ENCODE data around the gene APEX1.

APEX1 gene

DNA sequence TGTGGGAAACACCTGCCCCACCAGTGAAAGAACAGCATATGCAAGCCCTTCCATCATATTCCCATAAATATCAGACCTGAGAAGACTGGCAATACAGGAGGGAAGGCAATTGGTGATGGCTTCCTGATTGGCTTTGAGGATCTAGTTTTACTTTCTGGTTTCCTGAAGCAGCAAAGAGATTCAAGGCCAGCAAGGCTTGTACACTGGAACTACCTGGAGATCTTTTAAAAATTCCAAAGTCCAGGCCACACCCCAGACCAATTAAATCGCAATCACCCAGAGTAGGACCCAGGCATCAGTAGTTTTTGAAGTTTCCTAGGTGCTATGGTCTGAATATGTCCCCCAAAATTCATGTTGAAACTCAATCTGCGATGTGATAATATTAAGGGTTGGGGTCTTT is 38.8 kb upstream of the APEX1 start:
- no peaks in the 10 kb centered on the region for H3K9me3 ChIP-seq (ENCODE audit: insufficient read depth, low read length)
- H3K36me3 ChIP-seq (replicated peaks; ENCODE audit: low read depth, low read length) = peaks cover 5% of the 10 kb centered on the region
- H3K27ac ChIP-seq (ENCODE audit: low read length) = peak overlapping the region; percentile 26; the same call in 1 of the 2 replicates
- H3K79me2 ChIP-seq (ENCODE audit: low read length) = peaks cover 27% of the 10 kb centered on the region
- peak overlapping the region; percentile 43; the same call in 1 of the 2 replicates for H3K4me3 ChIP-seq (ENCODE audit: low read length)
- TF ChIP-seq, protein P1, sequence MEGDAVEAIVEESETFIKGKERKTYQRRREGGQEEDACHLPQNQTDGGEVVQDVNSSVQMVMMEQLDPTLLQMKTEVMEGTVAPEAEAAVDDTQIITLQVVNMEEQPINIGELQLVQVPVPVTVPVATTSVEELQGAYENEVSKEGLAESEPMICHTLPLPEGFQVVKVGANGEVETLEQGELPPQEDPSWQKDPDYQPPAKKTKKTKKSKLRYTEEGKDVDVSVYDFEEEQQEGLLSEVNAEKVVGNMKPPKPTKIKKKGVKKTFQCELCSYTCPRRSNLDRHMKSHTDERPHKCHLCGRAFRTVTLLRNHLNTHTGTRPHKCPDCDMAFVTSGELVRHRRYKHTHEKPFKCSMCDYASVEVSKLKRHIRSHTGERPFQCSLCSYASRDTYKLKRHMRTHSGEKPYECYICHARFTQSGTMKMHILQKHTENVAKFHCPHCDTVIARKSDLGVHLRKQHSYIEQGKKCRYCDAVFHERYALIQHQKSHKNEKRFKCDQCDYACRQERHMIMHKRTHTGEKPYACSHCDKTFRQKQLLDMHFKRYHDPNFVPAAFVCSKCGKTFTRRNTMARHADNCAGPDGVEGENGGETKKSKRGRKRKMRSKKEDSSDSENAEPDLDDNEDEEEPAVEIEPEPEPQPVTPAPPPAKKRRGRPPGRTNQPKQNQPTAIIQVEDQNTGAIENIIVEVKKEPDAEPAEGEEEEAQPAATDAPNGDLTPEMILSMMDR (IDR thresholded peaks at IDR 0.05; ENCODE audit: low read depth, low read length) = no peak
- H3K4me2 ChIP-seq (ENCODE audit: low read length) = peak overlapping the region; percentile 71
- H3K9ac ChIP-seq (ENCODE audit: low read length) = peak overlapping the region; percentile 51
- no peaks in the 10 kb centered on the region for H3K27me3 ChIP-seq (ENCODE audit: low read depth, low read length)
- no peaks in the 10 kb centered on the region for H4K20me1 ChIP-seq (ENCODE audit: insufficient read depth, low read length)
- H3K4me1 ChIP-seq (ENCODE audit: low read length) = peaks cover 26% of the 10 kb centered on the region
- H2AFZ ChIP-seq (ENCODE audit: low read depth, low read length) = peak overlapping the region; percentile 70

DNA sequence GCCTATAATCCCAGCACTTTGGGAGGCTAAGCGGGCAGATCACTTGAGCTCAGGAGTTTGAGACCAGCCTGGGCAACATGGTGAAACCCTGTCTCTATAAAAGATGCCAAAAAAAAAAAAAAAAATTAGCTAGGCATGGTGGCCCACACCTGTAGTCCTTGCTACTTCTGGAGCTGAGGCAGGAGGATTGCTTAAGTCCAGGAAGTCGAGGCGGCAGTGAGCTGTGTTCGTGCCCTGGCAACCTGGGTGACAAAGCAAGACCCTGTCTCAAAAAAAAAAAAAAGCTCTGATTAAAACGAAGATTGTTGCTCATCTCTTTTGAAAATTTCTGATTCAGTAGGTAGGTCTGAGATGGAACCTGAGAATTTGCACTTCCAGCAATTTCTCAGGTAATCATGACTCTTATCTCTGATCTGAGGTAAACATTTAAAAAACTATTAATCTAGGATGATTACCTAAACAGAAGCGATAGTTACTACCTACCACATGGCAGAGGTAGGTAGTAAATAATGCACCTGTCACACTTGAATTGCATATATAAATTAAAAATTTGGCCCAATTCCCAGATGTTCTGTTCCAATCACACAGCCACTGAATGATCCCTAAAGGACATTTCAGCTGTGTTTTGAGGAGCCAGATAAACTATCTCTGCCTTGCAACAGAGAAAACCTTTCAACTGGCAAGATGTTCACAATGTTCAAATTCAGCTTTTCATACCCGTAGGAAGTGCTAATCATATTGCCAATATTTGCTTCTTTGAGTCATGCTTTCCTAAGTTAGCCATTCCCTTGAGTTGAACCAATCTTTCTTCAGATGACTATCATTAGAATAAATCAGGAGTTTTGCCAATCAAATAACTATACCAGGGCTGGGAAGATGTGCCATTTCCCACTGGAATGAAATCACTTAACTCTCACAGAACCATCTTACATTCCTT is 37.5 kb upstream of the APEX1 start:
- Histone ChIP-seq H3K79me2 (ENCODE audit: low read length) (peaks cover 14% of the 10 kb centered on the region), H3K4me2 (ENCODE audit: low read length) (no peak overlapping the region), H3K9ac (ENCODE audit: low read length) (no peak overlapping the region), H3K4me3 (ENCODE audit: low read length) (no peak overlapping the region), H3K36me3 (replicated peaks; ENCODE audit: low read depth, low read length) (no peaks in the 10 kb centered on the region), H2AFZ (ENCODE audit: low read depth, low read length) (no peak overlapping the region), H3K4me1 (ENCODE audit: low read length) (peaks cover 18% of the 10 kb centered on the region), H3K9me3 (ENCODE audit: insufficient read depth, low read length) (no peaks in the 10 kb centered on the region), H3K27ac (ENCODE audit: low read length) (no peak overlapping the region), H4K20me1 (ENCODE audit: insufficient read depth, low read length) (no peaks in the 10 kb centered on the region), H3K27me3 (ENCODE audit: low read depth, low read length) (no peaks in the 10 kb centered on the region)
- no peak for TF ChIP-seq EZH2phosphoT487 (IDR thresholded peaks at IDR 0.05; ENCODE audit: low read depth)
- TF ChIP-seq, protein P1 (IDR thresholded peaks at IDR 0.05; ENCODE audit: low read depth, low read length) = no peak

DNA sequence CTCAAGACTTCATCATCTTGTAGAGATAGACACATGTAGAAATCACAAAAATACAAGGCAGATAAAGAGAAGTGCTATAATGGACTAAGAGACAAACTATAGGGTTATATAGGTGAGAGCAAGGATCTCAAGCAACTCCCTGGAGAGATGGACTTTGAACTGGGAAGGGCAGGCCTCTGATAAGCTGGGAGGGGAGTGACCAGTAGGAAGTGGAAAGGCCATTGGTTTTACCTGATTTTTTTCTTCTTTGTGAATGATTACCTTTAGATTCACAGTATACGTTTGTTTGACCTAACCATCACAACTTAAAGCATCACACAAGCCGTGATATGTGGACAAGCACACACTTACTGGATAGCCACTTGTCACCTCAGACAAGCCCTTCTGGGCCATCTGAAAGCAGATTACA is 36.5 kb upstream of the APEX1 start:
- H3K9ac ChIP-seq (ENCODE audit: low read length) = no peak overlapping the region
- TF ChIP-seq, protein P1 (IDR thresholded peaks at IDR 0.05; ENCODE audit: low read depth, low read length) = no peak
- no peak for TF ChIP-seq EZH2phosphoT487 (IDR thresholded peaks at IDR 0.05; ENCODE audit: low read depth)
- H3K4me3 ChIP-seq (ENCODE audit: low read length) = no peak overlapping the region
- no peaks in the 10 kb centered on the region for H3K36me3 ChIP-seq (replicated peaks; ENCODE audit: low read depth, low read length)
- H3K4me2 ChIP-seq (ENCODE audit: low read length) = no peak overlapping the region
- H3K9me3 ChIP-seq (ENCODE audit: insufficient read depth, low read length) = no peaks in the 10 kb centered on the region
- no peak overlapping the region for H2AFZ ChIP-seq (ENCODE audit: low read depth, low read length)
- no peaks in the 10 kb centered on the region for H3K27me3 ChIP-seq (ENCODE audit: low read depth, low read length)
- peaks cover 18% of the 10 kb centered on the region for H3K4me1 ChIP-seq (ENCODE audit: low read length)
- no peak overlapping the region for H3K27ac ChIP-seq (ENCODE audit: low read length)
- no peaks in the 10 kb centered on the region for H4K20me1 ChIP-seq (ENCODE audit: insufficient read depth, low read length)
- H3K79me2 ChIP-seq (ENCODE audit: low read length) = peaks cover 5% of the 10 kb centered on the region; the same call in 1 of the 2 replicates

DNA sequence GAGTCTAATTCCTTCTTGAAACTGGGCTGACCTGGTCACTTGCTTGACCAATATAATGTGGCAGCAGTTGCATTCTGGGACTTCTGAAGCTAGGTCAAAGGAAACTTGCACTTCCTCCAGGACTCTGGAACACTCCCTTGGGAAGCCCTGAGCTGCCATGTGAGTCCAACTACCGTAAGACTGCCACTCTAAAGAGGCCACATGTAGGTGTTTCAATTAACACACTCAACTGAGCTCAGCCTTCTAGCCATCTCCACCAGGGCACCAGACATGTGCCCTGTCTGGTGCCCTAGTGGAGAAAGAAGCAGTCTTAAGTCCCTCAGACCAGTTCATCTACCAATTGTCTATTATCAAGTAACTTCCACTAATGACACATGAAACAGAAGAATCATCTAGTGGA is 35.6 kb upstream of the APEX1 start:
- H3K4me2 ChIP-seq (ENCODE audit: low read length) = no peak overlapping the region
- H3K4me1 ChIP-seq (ENCODE audit: low read length) = peaks cover 11% of the 10 kb centered on the region
- H4K20me1 ChIP-seq (ENCODE audit: insufficient read depth, low read length) = no peaks in the 10 kb centered on the region
- H3K36me3 ChIP-seq (replicated peaks; ENCODE audit: low read depth, low read length) = no peaks in the 10 kb centered on the region
- no peak overlapping the region for H3K27ac ChIP-seq (ENCODE audit: low read length)
- TF ChIP-seq EZH2phosphoT487 (IDR thresholded peaks at IDR 0.05; ENCODE audit: low read depth) = no peak
- TF ChIP-seq, protein P1 (IDR thresholded peaks at IDR 0.05; ENCODE audit: low read depth, low read length) = no peak
- H3K9me3 ChIP-seq (ENCODE audit: insufficient read depth, low read length) = no peaks in the 10 kb centered on the region
- H3K27me3 ChIP-seq (ENCODE audit: low read depth, low read length) = no peaks in the 10 kb centered on the region
- no peak overlapping the region for H2AFZ ChIP-seq (ENCODE audit: low read depth, low read length)
- no peak overlapping the region for H3K4me3 ChIP-seq (ENCODE audit: low read length)
- H3K79me2 ChIP-seq (ENCODE audit: low read length) = no peaks in the 10 kb centered on the region
- no peak overlapping the region for H3K9ac ChIP-seq (ENCODE audit: low read length)
